Hematopoietic multipotent progenitor cell treated with erythropoietin and hydrocortisone succinate and interleukin-3 and kit ligand, for 17 days (in vitro differentiated cells): Measurements from ENCODE around the gene SSBP3.

ENCODE experiments used
- DNase-seq: peaks from one replicate; pipeline ENCODE4 v3.0.0-alpha.2; 2015; ENCODE audit warnings: low spot score

The SSBP3 gene

DNA sequence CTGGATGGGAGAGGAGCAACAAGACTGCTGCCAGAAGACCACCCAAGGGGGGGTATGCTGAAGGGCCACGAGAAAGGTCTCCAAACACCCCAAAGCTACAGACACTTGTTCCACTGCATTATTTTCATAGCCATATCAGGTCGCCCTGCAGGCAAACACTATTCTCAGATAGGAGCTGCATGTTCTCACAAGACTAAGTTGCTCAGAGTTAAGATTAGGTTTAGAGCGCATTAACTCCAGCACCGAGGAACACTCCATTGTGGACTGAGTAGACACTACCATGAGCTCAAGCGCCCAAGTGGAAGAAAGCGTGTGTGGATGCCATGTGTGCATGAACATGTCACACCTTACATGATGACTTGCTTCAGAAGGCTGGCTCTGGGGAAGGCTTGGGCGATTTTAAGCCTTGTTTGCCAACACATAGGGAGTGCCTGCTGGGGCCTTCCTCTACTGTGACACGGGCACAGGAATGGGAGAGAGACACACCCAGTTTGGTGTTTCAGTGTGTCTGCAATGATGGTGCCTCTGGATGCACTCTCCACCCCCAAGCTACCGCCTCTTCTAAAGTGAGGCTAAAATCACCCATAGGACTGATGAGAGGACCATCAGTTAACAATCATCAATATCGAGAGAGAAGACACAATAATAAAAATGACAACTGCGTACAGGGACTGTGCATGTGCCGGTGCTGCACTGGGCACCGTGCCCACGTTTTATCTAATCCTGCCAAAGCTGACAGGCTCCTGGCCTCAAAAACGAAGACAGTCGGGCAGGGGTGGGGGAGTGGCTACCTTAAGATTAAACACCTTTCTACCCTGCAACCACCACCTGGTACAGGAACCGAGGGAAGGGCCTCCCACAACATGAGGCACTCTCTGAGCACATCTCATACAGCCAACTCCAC lies 34.9 kb downstream of the SSBP3 start:
- peak; percentile 80 for DNase-seq

- no peak for DNase-seq
Measured at GRCh38 chr1:54370287-54370989, 35.8 kb downstream of the SSBP3 start.

- no peak for DNase-seq
Measured at GRCh38 chr1:54367613-54368012, 38.6 kb downstream of the SSBP3 start.

- no peak for DNase-seq
Measured at GRCh38 chr1:54365847-54366246, 40.3 kb downstream of the SSBP3 start.

GRCh38 chr1:54365398-54365797 lies 40.8 kb downstream of the SSBP3 start:
- DNase-seq, result no peak

GRCh38 chr1:54364995-54365394 lies 41.2 kb downstream of the SSBP3 start:
- DNase-seq, result no peak

GRCh38 chr1:54364582-54364981 lies 41.6 kb downstream of the SSBP3 start:
- no peak for DNase-seq

DNA sequence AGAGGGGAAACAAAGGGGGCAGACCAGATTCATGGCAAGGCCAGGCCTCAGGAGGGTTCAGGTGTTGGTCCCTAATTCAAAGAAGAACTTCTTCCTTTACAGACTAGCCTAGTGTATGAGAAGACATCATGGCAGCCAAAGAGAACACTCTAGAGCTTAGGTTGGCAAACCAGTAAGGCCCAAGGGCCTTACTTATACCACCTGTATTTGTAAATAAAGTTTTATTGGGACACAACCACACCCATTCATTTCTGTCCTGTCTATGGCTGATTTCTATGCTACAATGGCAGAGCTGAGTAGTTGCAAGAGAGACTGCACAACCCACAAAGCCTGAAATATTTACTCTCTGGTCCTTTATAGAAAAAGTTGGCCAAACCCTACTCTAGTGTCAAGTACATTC lies 42.3 kb downstream of the SSBP3 start:
- no peak for DNase-seq

GRCh38 chr1:54362881-54363340 lies 43.3 kb downstream of the SSBP3 start:
- DNase-seq, result no peak

DNA sequence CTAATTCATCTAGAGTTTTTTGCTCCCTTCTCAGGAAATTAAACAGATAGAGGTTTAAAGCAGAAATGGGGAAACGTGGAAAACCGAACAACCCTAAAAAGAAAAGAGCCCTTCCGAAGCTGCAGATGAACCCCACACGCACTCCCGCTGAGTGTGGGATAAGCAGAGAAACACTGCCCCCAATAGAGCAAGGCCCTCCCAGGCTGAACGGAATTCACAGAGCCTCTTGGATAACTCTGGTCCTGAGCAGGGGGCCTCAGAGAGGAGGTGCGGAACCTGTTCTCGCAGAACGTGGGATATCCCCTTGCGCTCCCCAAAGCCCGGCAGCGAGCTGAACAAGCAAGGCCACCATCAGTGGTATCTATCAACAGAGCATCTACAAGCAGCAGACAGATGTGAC lies 44.9 kb downstream of the SSBP3 start:
- no peak for DNase-seq

DNA sequence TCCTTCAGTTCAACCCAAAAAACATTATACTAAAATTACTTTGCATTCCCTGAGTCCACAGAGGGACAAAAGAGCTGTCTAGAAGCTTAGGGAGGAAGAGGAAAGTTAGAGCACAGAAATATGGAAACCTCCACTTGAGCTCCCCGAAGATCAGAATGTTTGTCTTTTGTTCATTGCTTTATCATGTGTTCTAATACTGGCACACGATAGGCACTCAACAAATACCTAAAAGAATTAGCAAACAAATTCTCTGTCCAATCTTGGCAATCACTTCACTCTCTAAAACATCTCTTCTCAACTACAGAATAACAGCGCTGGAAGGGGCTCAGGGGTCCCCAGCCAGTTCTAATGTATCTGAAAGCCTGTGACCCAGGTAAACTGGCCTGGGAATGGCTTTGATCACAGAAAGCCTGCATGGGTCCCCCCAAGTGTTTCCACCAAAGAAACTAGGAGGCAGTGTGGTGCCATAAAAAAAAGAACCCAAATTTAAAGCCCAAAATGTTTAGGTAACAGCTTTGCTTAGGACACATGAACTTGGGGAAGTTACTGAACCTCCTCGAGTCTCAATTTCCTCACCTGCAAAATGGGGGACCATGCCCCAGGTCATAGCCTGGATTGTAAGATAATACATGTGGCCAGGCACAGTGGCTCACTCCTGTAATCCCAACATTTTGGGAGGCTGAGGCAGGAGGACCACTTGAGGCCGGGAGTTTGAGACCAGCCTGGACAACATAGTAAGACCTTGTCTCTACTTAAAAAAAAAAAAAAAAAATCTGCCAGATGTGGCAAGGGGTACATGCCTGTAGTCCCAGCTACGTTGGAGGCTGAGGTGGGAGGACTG lies 45.8 kb downstream of the SSBP3 start:
- peak; percentile 55 for DNase-seq

- no peak for DNase-seq
Measured at GRCh38 chr1:54359393-54360162, 46.6 kb downstream of the SSBP3 start.

- no peak for DNase-seq
Measured at GRCh38 chr1:54358503-54359168, 47.6 kb downstream of the SSBP3 start.

- DNase-seq, result peak; percentile 57
Measured at GRCh38 chr1:54357967-54358366, 48.2 kb downstream of the SSBP3 start.

- peak; percentile 22 for DNase-seq
Measured at GRCh38 chr1:54356680-54357147, 49.5 kb downstream of the SSBP3 start.

DNA sequence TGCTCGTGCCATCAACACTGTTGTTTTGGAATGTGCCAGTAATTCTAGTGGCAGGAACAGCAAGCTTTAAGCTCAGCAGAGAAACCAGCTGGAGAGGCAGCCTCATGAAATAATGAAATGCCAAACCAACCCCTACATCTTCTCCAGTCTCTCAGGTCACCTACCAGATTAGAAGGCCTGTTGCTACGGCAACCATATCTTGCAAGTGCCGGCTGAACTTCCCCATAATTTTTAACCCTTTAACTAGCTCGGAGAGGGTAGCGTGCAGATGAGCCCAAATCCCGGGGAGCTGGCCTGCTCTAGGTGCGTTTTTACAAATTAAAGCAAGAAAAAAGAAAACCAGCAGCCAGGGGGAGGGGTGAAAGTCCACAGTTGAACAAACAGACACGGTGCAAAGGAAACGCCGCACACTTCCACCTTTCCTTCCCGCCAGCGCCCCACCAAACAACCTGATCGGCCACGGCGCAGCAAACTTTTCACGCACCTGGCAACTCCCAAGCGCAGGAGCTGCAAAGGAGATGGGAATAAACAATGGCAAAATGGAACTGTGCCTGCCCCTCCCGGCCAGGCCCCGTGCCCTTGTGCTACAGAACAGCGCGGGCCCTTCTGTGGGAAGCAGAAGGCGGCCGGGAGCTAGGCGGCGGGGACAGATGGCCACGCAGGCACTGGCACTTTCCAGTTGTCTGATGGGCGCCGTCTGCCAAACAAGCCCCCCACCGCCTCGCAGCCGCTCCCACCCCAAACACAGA lies 50.1 kb downstream of the SSBP3 start:
- peak; percentile 85 for DNase-seq

- DNase-seq, result no peak
Measured at GRCh38 chr1:54354899-54355298, 51.3 kb downstream of the SSBP3 start.

DNA sequence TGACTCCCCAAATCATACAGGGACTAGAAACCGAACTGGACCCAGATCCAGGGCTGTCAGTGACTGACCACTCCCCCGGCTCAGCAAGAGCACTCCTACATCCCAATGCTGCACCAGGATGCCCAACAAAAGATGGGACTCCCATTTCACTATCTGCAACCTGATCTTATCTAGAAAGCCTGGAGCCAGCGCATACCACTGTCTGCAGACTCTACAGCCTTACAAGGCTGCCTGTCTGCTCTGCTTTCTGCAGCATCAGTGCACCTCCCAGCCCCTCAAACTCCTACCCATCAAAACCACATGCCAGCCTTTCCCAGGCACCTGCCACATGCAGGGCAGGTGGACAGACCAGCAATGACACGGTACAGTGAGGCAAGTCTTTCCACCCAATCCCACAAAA lies 52.2 kb downstream of the SSBP3 start:
- DNase-seq, result no peak

- no peak for DNase-seq
Measured at GRCh38 chr1:54352755-54353154, 53.4 kb downstream of the SSBP3 start.

DNA sequence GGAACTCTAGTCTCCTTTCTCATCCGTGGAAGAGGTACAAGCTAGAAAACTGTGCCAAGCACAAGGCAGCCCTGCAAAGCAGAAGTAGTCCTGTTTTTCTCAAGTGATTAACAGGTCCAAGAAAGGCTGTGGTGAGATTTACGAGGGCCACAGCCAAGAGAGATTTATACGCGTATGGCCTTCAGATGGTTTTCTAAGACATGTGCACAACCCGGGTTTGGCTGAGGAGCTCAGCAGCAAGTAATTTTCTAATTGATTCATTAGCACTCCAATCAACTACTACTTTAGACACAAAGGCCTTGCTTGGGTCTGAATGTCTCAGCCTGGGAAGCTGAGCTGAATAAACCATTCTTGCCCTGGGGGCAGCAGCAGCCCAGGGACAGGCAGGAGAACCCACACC lies 55.8 kb downstream of the SSBP3 start:
- no peak for DNase-seq
